Measurements from ENCODE around the gene OR6K6.
A peak's percentile ranks its signal among the peaks of the same experiment; 100 is the strongest.

OR6K6 gene, protein sequence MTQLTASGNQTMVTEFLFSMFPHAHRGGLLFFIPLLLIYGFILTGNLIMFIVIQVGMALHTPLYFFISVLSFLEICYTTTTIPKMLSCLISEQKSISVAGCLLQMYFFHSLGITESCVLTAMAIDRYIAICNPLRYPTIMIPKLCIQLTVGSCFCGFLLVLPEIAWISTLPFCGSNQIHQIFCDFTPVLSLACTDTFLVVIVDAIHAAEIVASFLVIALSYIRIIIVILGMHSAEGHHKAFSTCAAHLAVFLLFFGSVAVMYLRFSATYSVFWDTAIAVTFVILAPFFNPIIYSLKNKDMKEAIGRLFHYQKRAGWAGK

GRCh38 chr1:158754420-158754819 is at the start of gene OR6K6:
Gene OR6K6, plus strand, starts transcription at chr1:158754720. Its CDS starts 168 bp downstream, at chr1:158754888.
- no peak for DNase-seq

GRCh38 chr1:158706096-158706495 is 48.4 kb upstream of the OR6K6 start:
- DNase-seq, result no peak

DNA sequence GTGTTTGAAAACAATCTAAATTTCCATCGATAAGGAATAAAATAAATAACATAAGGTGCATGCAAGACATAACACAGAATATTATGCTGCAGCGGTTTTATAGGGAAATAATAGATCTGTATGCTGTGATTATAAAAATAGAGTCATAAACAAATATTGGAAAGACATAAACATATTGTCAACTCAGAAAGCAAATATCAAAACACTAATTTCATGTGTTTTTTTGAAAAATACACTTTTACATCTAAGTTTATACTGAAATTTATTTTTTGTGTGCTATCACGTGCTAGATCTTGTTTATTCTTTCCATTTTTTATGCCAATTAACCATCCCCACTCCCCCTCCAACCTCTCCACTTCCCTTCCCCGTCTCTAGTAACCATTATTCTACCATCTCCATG is 43.4 kb upstream of the OR6K6 start:
- DNase-seq, result no peak

GRCh38 chr1:158714754-158715153 is 39.8 kb upstream of the OR6K6 start:
- DNase-seq, result no peak

DNA sequence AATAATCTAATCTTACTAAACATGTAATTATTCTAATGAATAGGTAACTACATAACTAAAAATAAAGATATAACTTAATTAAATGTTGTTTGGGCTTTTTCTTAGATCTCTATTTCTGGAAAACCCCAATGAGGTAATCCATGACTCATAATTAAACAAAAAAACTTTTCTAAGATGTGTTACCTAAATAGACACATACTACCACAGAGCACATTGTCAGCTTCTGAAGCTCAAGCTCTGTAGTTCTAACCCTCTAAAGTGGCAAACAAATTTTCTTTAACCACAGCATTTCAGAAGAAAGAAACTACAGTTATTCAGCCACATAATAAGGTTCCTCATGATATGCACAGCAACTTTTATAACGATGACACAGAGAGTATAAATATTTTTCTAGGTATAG is 38.2 kb upstream of the OR6K6 start:
- DNase-seq, result no peak

DNA sequence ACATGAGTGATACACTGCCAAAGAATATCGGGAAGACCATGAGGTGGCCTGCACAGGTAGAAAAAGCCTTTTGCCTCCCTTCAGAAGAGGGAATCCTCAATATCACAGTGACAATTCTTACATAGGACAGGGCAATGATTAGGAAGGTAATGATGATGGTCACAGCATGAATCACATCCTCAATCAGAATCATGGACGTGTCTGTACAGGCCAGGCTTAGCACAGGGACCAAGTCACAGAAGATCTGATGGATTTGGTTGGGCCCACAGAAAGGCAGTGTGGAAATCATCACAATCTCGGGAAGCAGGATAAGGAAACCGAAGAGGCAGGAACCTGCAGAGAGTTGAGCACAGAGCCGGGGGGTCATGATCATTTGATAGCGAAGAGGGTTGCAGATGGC is 37.2 kb upstream of the OR6K6 start:
- DNase-seq, result no peak

DNA sequence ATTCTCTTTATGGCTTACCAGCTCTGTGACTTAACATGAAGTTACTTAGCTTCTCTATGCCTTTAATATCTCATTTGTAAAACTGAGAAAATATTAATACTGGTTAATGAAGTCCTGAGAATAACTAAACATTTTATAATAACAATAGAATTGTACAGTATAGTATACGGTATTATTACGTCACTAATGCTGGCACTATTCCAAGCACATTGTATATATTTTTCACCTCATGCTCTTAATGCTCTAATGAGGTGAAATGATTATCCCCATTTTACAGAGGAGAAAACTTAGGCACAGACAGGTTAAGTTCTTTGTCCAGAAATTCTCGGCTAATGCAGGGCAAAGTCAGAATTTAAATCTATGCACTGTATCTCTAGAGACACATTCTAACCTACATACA is 34.9 kb upstream of the OR6K6 start:
- no peak for DNase-seq

GRCh38 chr1:158720620-158721019 is 33.9 kb upstream of the OR6K6 start, which contains the start of gene OR6K3:
Gene OR6K3, minus strand, starts transcription at chr1:158720720. Its CDS starts 2,605 bp downstream, at chr1:158718115.
- DNase-seq, result no peak

- DNase-seq, result no peak
Measured at GRCh38 chr1:158724442-158724841, 30.1 kb upstream of the OR6K6 start.

- peak; percentile 27 for DNase-seq
Measured at GRCh38 chr1:158728510-158729225, 25.9 kb upstream of the OR6K6 start.

DNA sequence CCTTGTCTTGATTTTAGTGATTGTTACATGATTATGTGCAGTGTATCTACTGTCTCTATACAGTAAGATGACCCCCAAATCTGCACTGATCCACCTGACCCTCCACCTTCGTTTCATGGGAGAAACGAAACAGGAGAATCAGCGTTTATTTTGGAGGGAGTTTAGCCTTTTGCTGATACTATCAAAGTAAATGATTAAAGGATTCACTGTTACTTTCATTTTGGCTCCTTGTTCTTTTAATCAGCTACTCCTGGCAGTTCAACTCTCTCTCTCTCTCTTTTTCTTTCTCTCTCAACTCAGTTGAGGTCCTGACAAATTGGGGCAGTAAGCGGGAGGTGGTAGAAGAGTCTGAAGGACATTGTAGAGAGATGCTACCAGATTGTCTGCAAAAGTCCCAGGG is 24.1 kb upstream of the OR6K6 start:
- DNase-seq, result no peak

- no peak for DNase-seq
Measured at GRCh38 chr1:158731707-158732106, 22.8 kb upstream of the OR6K6 start.

DNA sequence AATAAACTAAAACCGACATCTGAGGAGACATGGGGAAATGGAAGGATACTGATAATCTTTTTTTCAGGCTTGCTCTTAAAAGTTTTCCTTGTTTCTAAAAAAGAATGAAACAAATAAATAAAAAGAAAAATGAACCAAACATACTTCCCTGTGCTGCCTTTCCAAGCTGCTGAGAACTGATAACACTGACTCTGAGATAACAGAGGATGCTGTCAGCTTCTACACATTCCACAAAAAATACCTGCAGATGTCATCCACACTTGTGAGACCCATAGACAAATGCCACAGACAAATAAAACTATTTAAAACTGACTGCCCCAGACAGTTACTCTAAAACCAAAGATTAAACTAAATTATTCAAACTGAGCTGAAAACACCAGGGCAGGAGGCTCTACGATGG is 22.0 kb upstream of the OR6K6 start:
- DNase-seq, result peak; percentile 34

DNA sequence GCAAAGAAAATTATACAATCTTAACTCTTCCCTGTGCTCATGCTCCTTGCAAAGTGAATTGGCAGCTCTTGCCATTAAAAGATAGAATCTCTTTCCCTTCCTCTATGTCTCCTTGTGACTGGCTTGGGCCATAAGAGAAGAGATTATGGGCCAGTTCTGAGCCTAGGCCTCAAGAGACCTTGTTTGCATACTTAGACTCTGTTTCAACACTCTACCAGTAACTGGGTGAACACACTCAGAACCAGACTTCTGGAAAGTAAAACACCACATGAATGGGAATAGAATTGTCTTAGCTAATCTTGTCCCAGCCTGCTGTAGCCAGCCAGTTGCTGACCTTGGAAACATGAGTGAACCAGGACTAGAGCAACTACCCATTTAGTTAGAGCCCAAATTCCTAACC is 18.7 kb upstream of the OR6K6 start:
- DNase-seq, result no peak

GRCh38 chr1:158752155-158752712 is 2.3 kb upstream of the OR6K6 start:
- no peak for DNase-seq

GRCh38 chr1:158771950-158772866 is 17.7 kb downstream of the OR6K6 start, which contains the start of gene OR6N1:
Gene OR6N1, minus strand, starts transcription at chr1:158772195. Its CDS starts 5,513 bp downstream, at chr1:158766682.
- DNase-seq, result no peak

DNA sequence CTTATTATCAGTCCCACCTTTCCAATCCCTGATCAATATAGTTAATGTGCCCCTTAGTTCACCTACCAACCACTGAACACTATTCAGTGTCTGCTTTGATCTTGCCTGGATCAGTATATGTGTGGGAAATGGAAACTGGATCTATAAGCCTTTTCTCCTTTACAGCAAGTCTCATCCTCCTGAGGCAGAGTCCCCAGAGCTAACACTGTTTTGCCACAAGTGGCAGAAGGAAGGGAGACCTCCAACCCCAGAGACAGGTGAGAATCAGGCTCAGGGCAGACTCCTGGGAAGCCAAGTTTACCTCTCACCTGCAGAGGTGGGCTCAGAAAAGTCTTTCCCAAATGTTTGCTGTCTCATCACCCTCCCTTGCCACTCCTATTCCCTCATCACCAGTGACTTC is 26.6 kb downstream of the OR6K6 start, which contains the start of gene OR6N2:
TSS of gene OR6N2 (minus strand) at position 101 of the 400 bp plus-strand sequence. CDS start 3,569 bp downstream, outside the sequence.
- no peak for DNase-seq

GRCh38 chr1:158793604-158794003 is 39.1 kb downstream of the OR6K6 start:
- DNase-seq, result no peak

DNA sequence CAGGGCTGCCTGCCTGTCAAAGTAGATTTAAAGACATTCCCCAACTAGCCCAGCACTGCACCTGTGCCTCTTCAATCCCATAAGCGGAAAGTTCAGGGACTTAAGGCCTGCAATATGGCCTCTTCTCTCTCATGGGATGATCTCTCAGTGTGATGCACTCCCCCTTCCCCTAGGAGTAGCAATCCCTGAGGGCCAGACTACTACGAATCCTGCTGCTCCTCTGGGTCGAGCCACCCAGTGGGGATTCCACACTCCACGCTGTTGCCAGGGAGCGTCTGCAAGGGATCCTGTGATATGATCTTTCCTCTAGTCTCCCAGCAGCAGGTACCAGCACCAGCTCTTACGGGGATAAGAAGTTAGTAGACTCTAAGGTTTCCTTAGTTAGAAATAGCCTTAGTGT is 39.7 kb downstream of the OR6K6 start:
- DNase-seq, result no peak

GRCh38 chr1:158798531-158798930 is 44.0 kb downstream of the OR6K6 start:
- peak; percentile 40 for DNase-seq

DNA sequence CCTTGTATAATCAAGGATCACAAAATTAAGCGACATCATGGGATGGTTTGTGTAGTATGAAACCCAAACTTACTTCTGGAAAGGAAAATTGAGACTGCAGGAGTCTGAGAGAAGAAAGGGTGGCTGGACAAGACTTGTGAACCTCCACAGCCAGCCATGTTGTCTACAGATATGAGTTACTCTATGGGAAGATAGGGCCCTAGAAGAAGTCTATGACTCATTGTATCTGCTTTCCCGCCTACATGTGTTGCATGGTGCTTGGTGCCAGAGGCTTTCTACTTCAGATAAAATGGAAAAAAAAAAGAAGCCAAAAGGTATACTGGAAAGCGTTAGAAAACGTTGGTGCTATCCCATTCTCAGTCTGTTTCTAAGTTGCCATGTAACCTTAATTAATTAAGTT is 45.2 kb downstream of the OR6K6 start:
- peak; percentile 41 for DNase-seq

DNA sequence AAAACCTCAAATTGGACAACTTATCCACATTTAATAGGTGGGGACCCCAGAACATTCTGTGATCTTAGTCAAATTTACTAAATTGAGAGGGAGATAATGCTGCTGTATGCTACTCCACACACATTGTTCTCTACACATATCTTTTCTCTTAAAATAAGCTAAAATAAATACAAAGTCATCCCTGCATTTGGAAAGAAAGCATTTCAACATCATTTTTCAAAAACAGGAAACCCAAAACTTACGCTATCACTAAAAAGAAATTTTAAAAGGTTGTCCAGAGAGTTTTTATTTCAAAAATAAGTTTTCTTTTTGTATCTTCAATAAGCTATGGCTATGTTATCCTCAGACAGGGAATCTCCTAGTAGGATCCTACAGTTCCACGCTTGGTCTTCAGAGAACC is 46.0 kb downstream of the OR6K6 start:
- DNase-seq, result no peak

DNA sequence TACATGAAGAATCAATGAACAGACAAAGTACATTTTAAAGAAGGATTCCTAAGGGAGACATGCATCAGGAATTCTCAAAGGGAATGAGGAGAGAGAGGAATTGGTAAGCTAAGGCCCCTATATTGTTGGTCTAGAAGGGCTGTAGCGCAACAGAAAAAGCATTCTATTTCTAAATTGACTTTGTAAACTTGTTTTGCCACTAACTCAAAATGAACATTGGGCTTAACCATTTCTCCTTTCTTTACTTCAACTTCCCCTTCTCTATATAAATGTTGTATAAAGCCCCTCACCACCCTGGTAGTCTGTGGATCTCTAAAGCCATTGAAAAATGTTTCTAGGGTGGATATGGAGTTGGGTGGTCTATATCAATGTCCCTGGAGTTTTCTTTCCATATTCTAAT is 46.9 kb downstream of the OR6K6 start:
- peak; percentile 31 for DNase-seq

All from hematopoietic multipotent progenitor cell treated with erythropoietin and hydrocortisone succinate and interleukin-3 and kit ligand, for 4 days (in vitro differentiated cells).